GM19023 (cell line): ENCODE data around the gene METTL24.

Source experiments
- ATAC-seq: cut with Tn5 transposase; IDR thresholded peaks from one replicate; pipeline ENCODE4 v1.9.1; 2021; ENCODE audit warnings: mild to moderate bottlenecking, moderate library complexity; ENCODE audit not compliant: unreplicated experiment

METTL24 gene

GRCh38 chr6:110338820-110339470 is 19.2 kb downstream of the METTL24 start:
- ATAC-seq = no peak

- no peak for ATAC-seq
Observed at GRCh38 chr6:110337486-110337885, 20.7 kb downstream of the METTL24 start.

DNA sequence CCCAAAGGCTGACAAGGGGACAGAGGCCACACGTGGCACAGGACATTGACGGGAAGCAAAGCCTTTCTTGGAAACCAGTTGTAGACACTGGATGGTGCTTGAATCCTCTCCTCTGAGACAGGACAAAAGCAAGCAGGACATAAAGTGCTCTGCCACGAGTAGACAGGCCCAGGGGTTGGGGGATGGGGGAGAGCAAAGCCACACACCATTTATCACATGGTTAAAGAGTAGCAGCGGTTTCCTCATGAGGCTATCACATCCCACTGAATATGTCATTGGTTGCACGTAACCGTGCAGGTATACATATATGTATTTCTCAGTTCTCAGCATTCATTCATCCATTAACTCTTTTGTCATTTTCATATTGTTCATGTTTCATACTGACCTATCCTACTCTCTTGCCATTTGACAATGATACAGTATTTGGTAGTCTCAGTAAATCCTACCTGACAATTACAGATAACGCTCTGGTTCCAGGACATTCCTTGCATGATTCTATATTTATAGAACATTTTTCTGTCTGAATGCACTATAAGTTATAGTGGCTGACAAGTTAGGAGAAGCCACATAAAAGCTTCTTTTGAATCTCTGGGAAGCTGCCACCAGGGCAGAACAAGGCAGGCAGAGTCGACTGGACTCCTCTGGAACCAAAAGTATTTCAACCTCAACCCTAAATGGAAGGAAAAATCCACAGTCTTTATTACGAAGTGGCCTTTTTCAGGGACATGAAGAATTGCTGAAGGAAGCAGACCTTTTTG is 23.5 kb downstream of the METTL24 start:
- ATAC-seq = no peak

GRCh38 chr6:110332281-110332680 is 25.9 kb downstream of the METTL24 start:
- ATAC-seq = no peak

GRCh38 chr6:110331816-110332215 is 26.3 kb downstream of the METTL24 start:
- ATAC-seq = no peak

- ATAC-seq = no peak
Observed at GRCh38 chr6:110331390-110331789, 26.8 kb downstream of the METTL24 start.

GRCh38 chr6:110329714-110330436 is 28.3 kb downstream of the METTL24 start:
- no peak for ATAC-seq

DNA sequence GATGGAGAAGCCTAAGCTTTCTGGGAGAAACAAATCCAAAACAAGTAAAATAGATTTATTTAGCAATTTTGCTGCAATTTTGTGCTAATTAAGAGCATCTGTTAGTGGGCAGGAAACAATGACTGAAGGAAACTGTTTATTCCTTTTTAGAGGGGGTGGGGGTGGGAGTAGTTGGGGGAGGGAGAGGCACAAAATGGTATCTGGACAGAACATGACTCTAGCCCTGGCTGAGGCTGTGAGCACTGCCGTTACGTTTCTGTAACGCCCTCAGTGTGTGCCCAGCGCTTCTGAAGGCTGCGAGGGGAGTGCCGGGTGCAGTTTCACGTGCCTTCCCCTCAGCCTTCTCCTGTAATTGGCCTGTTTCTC is 28.8 kb downstream of the METTL24 start:
- no peak for ATAC-seq

GRCh38 chr6:110328259-110328658 is 29.9 kb downstream of the METTL24 start:
- no peak for ATAC-seq

GRCh38 chr6:110327391-110327790 is 30.8 kb downstream of the METTL24 start:
- no peak for ATAC-seq

- ATAC-seq = no peak
Observed at GRCh38 chr6:110326609-110327008, 31.5 kb downstream of the METTL24 start.

DNA sequence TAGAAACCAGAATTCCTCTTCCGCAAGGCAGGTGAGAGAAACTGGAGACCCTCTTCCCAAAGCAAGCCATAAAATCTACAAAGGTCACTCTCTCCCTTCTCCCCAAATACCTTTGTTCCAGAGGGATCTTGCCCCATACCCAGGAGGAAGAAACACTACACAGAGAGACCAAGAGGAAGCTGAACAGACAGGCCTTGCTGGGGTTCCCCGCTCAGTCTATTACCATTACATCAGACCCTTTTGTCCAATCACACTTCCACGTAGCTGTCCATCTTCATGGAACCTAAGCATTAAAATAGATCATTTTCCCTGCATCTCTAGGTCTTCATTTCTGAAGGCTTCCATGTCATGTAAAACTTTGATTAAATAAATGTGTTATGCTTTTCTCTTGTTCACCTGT is 32.1 kb downstream of the METTL24 start:
- no peak for ATAC-seq

DNA sequence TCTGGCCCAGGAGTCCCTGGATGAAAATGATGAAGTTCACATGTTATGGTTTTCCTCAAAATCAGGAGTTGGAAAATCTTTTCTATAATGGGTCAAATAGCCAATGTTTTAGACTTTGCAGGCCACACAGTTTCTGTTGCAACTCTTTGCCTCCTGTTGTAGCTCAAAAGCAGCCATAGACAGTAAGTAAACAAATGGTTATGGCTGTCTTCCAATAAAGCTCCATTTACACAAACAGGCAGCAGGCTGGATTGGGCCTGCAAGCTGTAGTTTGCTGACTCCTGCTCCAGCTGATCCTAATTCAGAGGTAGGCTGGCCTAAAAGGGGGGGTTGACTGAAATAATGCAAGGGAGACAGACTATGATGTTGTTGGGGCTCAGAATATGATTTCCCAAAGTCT is 33.0 kb downstream of the METTL24 start:
- no peak for ATAC-seq

- ATAC-seq = no peak
Observed at GRCh38 chr6:110324548-110324947, 33.6 kb downstream of the METTL24 start.

DNA sequence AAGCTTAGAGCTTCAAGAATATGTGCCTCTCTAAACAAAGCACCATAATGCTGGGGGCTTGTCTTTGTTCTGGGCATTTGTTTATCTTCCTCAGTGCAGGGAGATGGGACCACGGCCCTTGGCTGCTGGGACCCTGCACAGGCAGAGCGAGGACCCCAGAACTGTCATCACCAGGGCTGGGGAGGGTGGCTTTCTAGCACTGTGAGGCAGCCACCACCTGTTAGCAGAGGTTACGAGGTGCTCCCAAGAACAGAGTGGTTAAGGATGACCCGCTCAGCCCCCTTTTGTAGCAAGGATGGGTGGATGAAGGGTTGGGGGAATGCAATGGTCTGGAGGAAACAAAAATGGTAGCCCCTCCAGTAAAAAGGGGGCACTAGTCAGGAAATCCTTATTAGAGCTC is 34.9 kb downstream of the METTL24 start:
- ATAC-seq = no peak

DNA sequence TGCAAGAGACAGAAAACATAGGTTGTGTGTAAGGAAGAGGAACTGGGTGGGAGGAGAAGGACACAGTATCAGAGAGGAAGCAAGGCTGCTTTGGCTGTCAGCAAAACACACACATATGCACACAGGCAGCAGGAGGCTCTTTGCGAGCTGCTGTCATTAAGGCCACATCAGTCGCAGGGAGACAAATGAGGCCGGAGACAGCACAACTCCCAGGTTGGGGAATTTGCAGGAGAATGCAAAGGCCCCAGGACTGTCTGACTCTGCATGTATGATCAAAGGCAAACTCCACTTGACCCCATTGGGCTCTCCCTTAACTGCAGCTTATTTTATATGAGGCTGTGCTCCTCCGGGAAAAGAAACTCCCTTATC is 35.3 kb downstream of the METTL24 start:
- no peak for ATAC-seq

GRCh38 chr6:110322151-110322873 is 35.8 kb downstream of the METTL24 start:
- no peak for ATAC-seq

DNA sequence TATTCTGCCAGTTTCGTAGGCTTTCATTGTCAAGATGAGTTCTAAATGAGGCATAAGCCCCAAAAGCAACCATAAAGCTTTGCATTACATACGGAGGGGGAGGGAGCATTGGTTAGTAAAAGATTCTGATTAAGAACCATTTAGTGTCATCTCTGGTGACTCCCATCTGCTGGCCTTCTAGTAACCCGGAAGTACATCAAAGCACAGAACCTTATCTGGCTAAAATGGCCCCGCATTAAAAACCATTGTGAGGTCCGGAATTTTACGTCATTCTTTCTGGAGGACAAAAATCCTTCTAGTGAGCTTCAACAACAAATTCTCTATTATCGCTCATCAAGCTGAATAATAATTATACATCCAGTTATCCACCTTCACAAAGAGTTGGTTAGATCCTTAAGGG is 37.8 kb downstream of the METTL24 start:
- ATAC-seq = no peak

GRCh38 chr6:110319843-110320242 is 38.3 kb downstream of the METTL24 start:
- no peak for ATAC-seq

GRCh38 chr6:110319381-110319780 is 38.8 kb downstream of the METTL24 start:
- ATAC-seq = no peak

GRCh38 chr6:110318971-110319370 is 39.2 kb downstream of the METTL24 start:
- no peak for ATAC-seq
